SK-N-MC (cell line): Measurements from ENCODE around the gene SFI1.
A peak's percentile ranks its signal among the peaks of the same experiment; 100 is the strongest.

Experiments used
- DNase-seq: peaks from one replicate; pipeline ENCODE4 v3.0.0-alpha.2; 2011; ENCODE audit warnings: low read depth, low spot score
- H3K27ac ChIP-seq: fragments of 200-600 bp; sonication (generic); 2 replicates; pipeline ENCODE4 v1.5.1; 2016; ENCODE audit warnings: mixed run types
- H3K36me3 ChIP-seq: fragments of 200-600 bp; sonication (generic); 2 replicates; pipeline ENCODE4 v1.6.1; 2017; ENCODE audit warnings: antibody characterized with exemption, low read length, mixed read lengths; ENCODE audit not compliant: insufficient read depth
- H3K4me3 ChIP-seq: fragments of 200-600 bp; sonication (generic); 2 replicates; pipeline ENCODE4 v1.5.1; 2016
- H3K9ac ChIP-seq: fragments of 200-600 bp; sonication (generic); 2 replicates; pipeline ENCODE4 v1.8.0; 2017; ENCODE audit warnings: mixed run types, mixed read lengths; ENCODE audit not compliant: insufficient read length
- H3K9me3 ChIP-seq: fragments of 200-600 bp; sonication (generic); 2 replicates; pipeline ENCODE4 v1.6.1; 2017; ENCODE audit warnings: low read depth, mild to moderate bottlenecking, antibody characterized with exemption, low read length, moderate library complexity, mixed read lengths
- EZH2 ChIP-seq: fragments of 200-600 bp; sonication (generic); IDR thresholded peaks from one replicate; pipeline ENCODE4 v1.6.1; 2017; ENCODE audit warnings: antibody characterized with exemption
- FOXP2 ChIP-seq: optimal IDR thresholded peaks from 2 replicates; pipeline ENCODE3; 2011; ENCODE audit warnings: mild to moderate bottlenecking, moderate library complexity; ENCODE audit not compliant: insufficient read depth; ENCODE audit errors: extremely low read length, control extremely low read depth
- POLR2AphosphoS5 ChIP-seq: IDR thresholded peaks from 2 replicates; pipeline ENCODE4 v1.6.1; 2012; ENCODE audit warnings: mild to moderate bottlenecking, low read depth, low read length, borderline replicate concordance

SFI1 gene

GRCh38 chr22:31613286-31613903 is 117.1 kb downstream of the SFI1 start:
- Histone ChIP-seq H3K36me3 (no peaks in the 10 kb centered on the region; the same call in 1 of the 2 replicates), H3K9me3 (no peaks in the 10 kb centered on the region), H3K9ac (no peak overlapping the region), H3K4me3 (no peak overlapping the region), H3K27ac (no peak overlapping the region)
- no peak for DNase-seq
- TF ChIP-seq POLR2AphosphoS5 (no peak), EZH2 (no peak), FOXP2 (no peak)

- no peak for DNase-seq
- H3K36me3 ChIP-seq = peaks cover 3% of the 10 kb centered on the region; the same call in 1 of the 2 replicates
- H3K4me3 ChIP-seq = no peak overlapping the region
- TF ChIP-seq POLR2AphosphoS5 (no peak), FOXP2 (no peak), EZH2 (no peak)
- H3K27ac ChIP-seq = no peak overlapping the region
- no peak overlapping the region for H3K9ac ChIP-seq
- no peaks in the 10 kb centered on the region for H3K9me3 ChIP-seq
Observed at GRCh38 chr22:31613904-31614296, 117.6 kb downstream of the SFI1 start.

- TF ChIP-seq FOXP2 (no peak), POLR2AphosphoS5 (no peak), EZH2 (no peak)
- H3K36me3 ChIP-seq = peaks cover 4% of the 10 kb centered on the region; the same call in 1 of the 2 replicates
Observed at GRCh38 chr22:31614781-31615490, 118.6 kb downstream of the SFI1 start.

GRCh38 chr22:31615491-31615860 is 119.1 kb downstream of the SFI1 start:
- H3K36me3 ChIP-seq = peaks cover 4% of the 10 kb centered on the region; the same call in 1 of the 2 replicates
- no peak overlapping the region for H3K4me3 ChIP-seq
- no peak for DNase-seq
- H3K9ac ChIP-seq = no peak overlapping the region
- no peak overlapping the region for H3K27ac ChIP-seq
- 0 out of 2 replicates have a peak, but pooled peaks have one; percentile 28 for TF ChIP-seq POLR2AphosphoS5
- TF ChIP-seq FOXP2 = no peak
- H3K9me3 ChIP-seq = no peaks in the 10 kb centered on the region

More at GRCh38 chr22:31614781-31615490, 118.6 kb downstream of the SFI1 start:
- H3K9ac ChIP-seq = no peak overlapping the region
- no peak overlapping the region for H3K27ac ChIP-seq
- no peak overlapping the region for H3K4me3 ChIP-seq
- no peaks in the 10 kb centered on the region for H3K9me3 ChIP-seq
- no peak for DNase-seq

- H3K27ac ChIP-seq = no peak overlapping the region
- DNase-seq = no peak
- peaks cover 7% of the 10 kb centered on the region; the same call in 1 of the 2 replicates for H3K36me3 ChIP-seq
Observed at GRCh38 chr22:31615940-31616314, 119.6 kb downstream of the SFI1 start.

GRCh38 chr22:31616315-31616980 is 120.1 kb downstream of the SFI1 start:
- Histone ChIP-seq H3K9me3 (no peaks in the 10 kb centered on the region), H3K27ac (no peak overlapping the region), H3K4me3 (no peak overlapping the region), H3K9ac (no peak overlapping the region), H3K36me3 (peaks cover 9% of the 10 kb centered on the region; the same call in 1 of the 2 replicates)
- DNase-seq = no peak
- TF ChIP-seq EZH2 = no peak
- no peak for TF ChIP-seq POLR2AphosphoS5
- TF ChIP-seq FOXP2 = no peak

More at GRCh38 chr22:31615940-31616314, 119.6 kb downstream of the SFI1 start:
- no peak overlapping the region for H3K9ac ChIP-seq
- H3K4me3 ChIP-seq = no peak overlapping the region
- H3K9me3 ChIP-seq = no peaks in the 10 kb centered on the region
- TF ChIP-seq EZH2 (no peak), FOXP2 (no peak), POLR2AphosphoS5 (no peak)

GRCh38 chr22:31618057-31618456 is 121.7 kb downstream of the SFI1 start:
- Histone ChIP-seq H3K36me3 (peaks cover 9% of the 10 kb centered on the region; the same call in 1 of the 2 replicates), H3K4me3 (no peak overlapping the region), H3K9me3 (no peaks in the 10 kb centered on the region), H3K27ac (no peak overlapping the region), H3K9ac (no peak overlapping the region)
- no peak for DNase-seq
- TF ChIP-seq POLR2AphosphoS5 = no peak
- TF ChIP-seq FOXP2 = no peak
- TF ChIP-seq EZH2 = no peak
